Right lung (tissue), 5 donors: ENCODE data around the gene ZRSR2. TPM values are rescaled to one million over a fixed set of nuclear protein-coding genes. Genes with fewer than 3 reads are reported as not detected.
A peak's percentile ranks its signal among the peaks of the same experiment; 100 is the strongest.

Experiments used
- DNase-seq, 2 donors: peaks; one replicate each; pipeline ENCODE4 v3.0.0-alpha.2; 2013
- polyA plus RNA-seq, 5 donors: library from polyadenylated mRNA; unstranded; fragments of 120-200 nt; gene quantifications; one replicate each; pipeline versions ENCODE4 v1.2.1 to v1.2.3, GENCODE V29; 2013; ENCODE audit warnings: inconsistent platforms in 1 of 5, low replicate concordance in 1 of 5; ENCODE audit not compliant: insufficient read length in 5 of 5, insufficient read depth in 1 of 5

The ZRSR2 gene
- polyA plus RNA-seq, 5 donors = 19.1 to 25.7 (median 24.5) TPM

GRCh38 chrX:15849555-15849954 lies 59.3 kb downstream of the ZRSR2 start:
- no peak for DNase-seq

GRCh38 chrX:15853586-15854079 lies 63.3 kb downstream of the ZRSR2 start:
- DNase-seq = no peak

DNA sequence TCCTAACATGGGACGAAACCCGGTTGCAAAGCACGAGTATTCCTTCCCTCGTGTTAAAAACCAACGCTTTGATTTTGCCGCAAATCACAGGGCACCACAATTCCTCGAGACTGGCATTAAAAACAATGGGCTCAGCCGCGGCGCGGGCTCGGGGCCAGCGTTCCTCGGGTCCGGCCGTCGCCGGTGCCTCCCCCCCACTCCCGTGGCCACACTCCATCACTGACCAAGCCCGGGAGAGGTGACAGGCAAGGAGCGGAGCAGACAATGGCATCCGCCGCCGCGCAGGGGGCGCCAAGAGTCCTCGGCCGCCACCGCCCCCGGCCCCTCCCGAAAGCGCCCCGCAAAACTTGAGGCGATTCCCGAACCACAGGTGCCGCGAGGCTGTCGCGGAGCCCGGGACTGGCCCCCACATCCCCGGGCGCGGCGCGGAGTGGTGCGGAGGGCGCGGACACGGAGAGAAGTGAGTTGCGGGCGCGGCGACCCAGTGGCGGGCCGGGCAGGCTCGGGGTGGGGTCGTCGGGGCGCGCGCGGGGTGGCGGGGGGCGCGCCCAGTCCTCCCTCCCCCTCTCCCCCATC lies 63.9 kb downstream of the ZRSR2 start:
- DNase-seq = peak in 1 of 2 donors; percentile 50

GRCh38 chrX:15854712-15855567 lies 64.7 kb downstream of the ZRSR2 start, which contains the start of gene AP1S2:
AP1S2 (minus strand) TSS chrX:15854813; CDS start chrX:15852524, 2,289 bp downstream.
- DNase-seq = peak; percentile 92 to 93

GRCh38 chrX:15855568-15856221 lies 65.4 kb downstream of the ZRSR2 start:
- no peak for DNase-seq

- no peak for DNase-seq
Measured at GRCh38 chrX:15856222-15856587, 65.9 kb downstream of the ZRSR2 start.

GRCh38 chrX:15856636-15857035 lies 66.4 kb downstream of the ZRSR2 start:
- DNase-seq = peak; percentile 44 to 58

DNA sequence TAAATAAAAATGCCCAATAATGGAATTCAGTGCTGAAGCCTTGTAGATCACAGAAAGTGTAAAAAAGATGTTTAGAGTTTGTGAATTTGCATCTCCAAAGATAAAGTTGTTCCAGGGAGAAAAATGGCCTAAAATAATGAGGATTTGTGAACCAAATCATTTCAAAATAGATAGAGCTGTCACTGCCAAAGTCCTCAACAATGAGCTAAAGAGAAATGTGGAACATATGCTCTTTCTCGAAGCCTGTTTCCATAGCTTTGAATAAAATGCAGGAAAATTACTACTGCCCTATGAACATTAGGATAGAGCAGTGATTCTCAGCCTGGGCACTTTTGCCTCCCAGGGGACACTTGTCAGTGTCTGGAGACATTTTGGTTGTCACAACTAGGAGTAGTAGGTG lies 67.8 kb downstream of the ZRSR2 start:
- no peak for DNase-seq

GRCh38 chrX:15860921-15861320 lies 70.6 kb downstream of the ZRSR2 start:
- DNase-seq = no peak

DNA sequence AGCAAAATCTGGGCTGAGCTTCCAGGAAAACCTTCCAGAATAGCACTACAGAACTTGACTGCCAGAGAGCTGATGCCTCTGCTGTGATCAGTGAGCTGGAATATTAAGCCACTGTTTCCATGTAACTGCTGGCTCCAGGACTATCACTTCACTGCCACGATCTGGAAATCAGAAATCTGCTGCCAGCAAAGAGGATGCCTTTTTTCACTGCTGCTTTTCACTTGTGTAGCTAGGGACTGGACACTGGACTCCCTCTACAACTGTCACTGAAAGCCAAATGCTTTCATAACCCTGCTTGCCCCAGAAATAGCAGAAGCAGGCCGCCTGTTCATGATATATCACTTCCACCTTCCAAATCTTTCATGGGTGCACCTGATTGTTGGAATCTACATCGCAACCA lies 73.7 kb downstream of the ZRSR2 start:
- DNase-seq = no peak

DNA sequence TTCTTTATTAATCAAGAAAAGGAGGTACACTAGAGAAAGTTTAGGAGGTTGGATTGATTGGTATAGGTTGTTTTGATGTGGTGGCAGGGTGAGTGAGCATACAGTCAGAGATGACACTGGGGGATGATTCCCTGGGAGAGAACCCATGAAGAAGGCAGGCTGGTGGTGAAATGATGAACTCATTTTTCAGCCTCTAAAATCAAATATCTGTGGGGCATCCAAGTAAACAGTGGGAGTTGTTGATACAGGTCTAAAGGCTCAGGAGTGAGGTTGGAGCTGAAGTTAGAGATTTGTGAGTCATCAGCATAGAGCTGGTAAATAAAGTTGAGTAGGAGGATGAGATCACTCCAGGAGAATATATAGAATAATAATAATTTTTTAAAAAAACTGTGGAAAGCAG lies 74.3 kb downstream of the ZRSR2 start:
- no peak for DNase-seq

DNA sequence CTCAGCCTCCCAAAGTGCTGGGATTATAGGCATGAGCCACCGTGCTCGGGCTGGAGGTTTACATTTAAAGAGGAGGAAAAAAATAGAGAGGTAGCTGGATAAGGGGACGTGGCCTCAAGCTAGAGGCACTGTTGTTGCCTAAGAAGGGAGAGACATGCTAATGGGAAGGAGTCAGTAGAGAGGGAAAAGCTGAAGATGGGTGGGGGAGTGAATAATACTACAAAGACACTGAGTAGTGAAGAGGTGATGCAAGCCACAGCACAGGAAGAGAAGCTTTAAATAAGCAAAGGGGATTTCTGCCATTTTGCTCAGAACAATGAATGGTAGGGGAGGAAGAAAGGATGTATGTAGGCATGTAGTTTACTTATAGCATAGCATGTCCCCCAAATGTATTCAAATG lies 75.9 kb downstream of the ZRSR2 start:
- no peak for DNase-seq

- DNase-seq = no peak
Measured at GRCh38 chrX:15869695-15870094, 79.4 kb downstream of the ZRSR2 start.

DNA sequence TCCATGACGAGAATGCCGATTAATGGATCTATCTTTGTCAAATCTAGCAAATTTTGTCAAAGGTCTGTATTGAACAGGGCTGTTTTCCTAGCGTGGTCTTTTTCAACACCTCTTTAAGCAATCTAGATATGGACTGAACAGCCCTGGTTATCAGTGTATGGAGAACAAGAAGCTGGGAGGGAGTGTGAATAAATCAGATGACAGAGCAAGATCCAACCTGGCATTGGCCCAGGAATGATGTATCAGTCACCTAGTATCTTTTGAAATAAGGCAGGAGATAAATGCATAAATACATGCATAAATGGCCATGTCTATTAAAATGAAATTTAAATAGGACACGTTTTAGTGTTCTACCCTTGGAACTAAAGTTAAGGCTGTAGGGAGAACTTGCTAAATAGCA lies 80.0 kb downstream of the ZRSR2 start:
- no peak for DNase-seq

Other genes with a start within 250 kb of the ZRSR2 start
- 1 to 10 TPM in 1 of 5 donors, under 1 TPM in 4; 0.57 to 1.2 (median 0.69) TPM for gene ACE2, start 189.5 kb upstream of the ZRSR2 start, polyA plus RNA-seq
- gene CLTRN, start 125.7 kb upstream of the ZRSR2 start, polyA plus RNA-seq = 1 to 10 TPM; 1.8 to 3.3 (median 2.3) TPM
- 10 to 100 TPM in 4 of 5 donors, 1 to 10 TPM in 1; 9.1 to 18.5 (median 15.4) TPM for gene CA5B, start 52.2 kb upstream of the ZRSR2 start, polyA plus RNA-seq
- 100 to 1,000 TPM in 1 of 5 donors, 10 to 100 TPM in 4; 54.4 to 101 (median 90.3) TPM for gene AP1S2, start 64.3 kb downstream of the ZRSR2 start, polyA plus RNA-seq